ENCODE measurements around the gene ERMP1. TPM values are rescaled to one million over a fixed set of nuclear protein-coding genes. Genes with fewer than 3 reads are reported as not detected.

Gene ERMP1
- polyA plus RNA-seq, 3 donors: 2.5 to 3.7 (median 3.6) TPM

GRCh38 chr9:5848372-5848882 is 15.5 kb upstream of the ERMP1 start:
- no peak for TF ChIP-seq CTCF (IDR thresholded peaks at IDR 0.05)

GRCh38 chr9:5846501-5846921 is 13.6 kb upstream of the ERMP1 start:
- Mint-ChIP-seq H3K4me3 (no peak overlapping the region), H3K9me3 (peaks cover 5 to 11% (median 7%) of the 10 kb centered on the region in 7 donors), H3K4me1 (peaks cover 50% of the 10 kb centered on the region), H3K36me3 (peaks cover 5 to 6% of the 10 kb centered on the region in 2 donors), H3K27ac (no peak overlapping the region), H3K27me3 (ENCODE audit: low read depth in 3 of 3) (peaks cover 0 to 16% (median 6%) of the 10 kb centered on the region in 3 donors)
- no peak overlapping the region for H3K4me2 ChIP-seq (replicated peaks; ENCODE audit: extremely low read depth, low read length, poor library complexity, severe bottlenecking)
- no peak overlapping the region for H2AFZ ChIP-seq (ENCODE audit: insufficient read depth, low read depth, low read length, poor library complexity, severe bottlenecking)
- no peaks in the 10 kb centered on the region for H3K79me2 ChIP-seq (ENCODE audit: insufficient read depth, low read length)
- no peaks in the 10 kb centered on the region for H3K27me3 ChIP-seq (ENCODE audit: control insufficient read depth in 2 of 2, insufficient read depth in 2 of 2, low read length in 2 of 2)
- H3K27ac ChIP-seq (ENCODE audit: low read depth in 1 of 2, low read length in 2 of 2): no peak overlapping the region
- WGBS (ENCODE audit: insufficient coverage): 80% methylated on average over 1 of the region's 4 CpGs
- peaks cover 29 to 34% of the 10 kb centered on the region in 2 donors for H3K4me1 ChIP-seq (ENCODE audit: control insufficient read depth in 1 of 2, insufficient read depth in 2 of 2, low read length in 2 of 2)
- intact Hi-C loops (cut with micrococcal nuclease): no loop called here
- H3K9ac ChIP-seq (ENCODE audit: insufficient read depth, low read length, poor library complexity, severe bottlenecking): no peak overlapping the region
- no peak for TF ChIP-seq CTCF (IDR thresholded peaks at IDR 0.05)
- peaks cover 0 to 5% of the 10 kb centered on the region in 2 donors for H3K9me3 ChIP-seq (replicated peaks in 1 of 2; ENCODE audit: control insufficient read depth in 1 of 2, insufficient read depth in 1 of 2, low read length in 2 of 2)
- no peak for DNase-seq
- no peak overlapping the region for H3K4me3 ChIP-seq (replicated peaks in 1 of 3; ENCODE audit: low read depth in 2 of 3, low read length in 3 of 3)
- H3K36me3 ChIP-seq (replicated peaks in 1 of 2; ENCODE audit: control insufficient read depth in 1 of 2, insufficient read depth in 2 of 2, low read length in 2 of 2): no peaks in the 10 kb centered on the region
- H4K20me1 ChIP-seq (ENCODE audit: insufficient read depth, low read length): no peaks in the 10 kb centered on the region

More at GRCh38 chr9:5848372-5848882, 15.5 kb upstream of the ERMP1 start:
- Histone ChIP-seq H3K4me2 (replicated peaks; ENCODE audit: extremely low read depth, low read length, poor library complexity, severe bottlenecking) (no peak overlapping the region), H3K36me3 (replicated peaks in 1 of 2; ENCODE audit: control insufficient read depth in 1 of 2, insufficient read depth in 2 of 2, low read length in 2 of 2) (no peaks in the 10 kb centered on the region), H4K20me1 (ENCODE audit: insufficient read depth, low read length) (no peaks in the 10 kb centered on the region), H3K9me3 (replicated peaks in 1 of 2; ENCODE audit: control insufficient read depth in 1 of 2, insufficient read depth in 1 of 2, low read length in 2 of 2) (no peaks in the 10 kb centered on the region), H2AFZ (ENCODE audit: insufficient read depth, low read depth, low read length, poor library complexity, severe bottlenecking) (no peak overlapping the region), H3K27ac (ENCODE audit: low read depth in 1 of 2, low read length in 2 of 2) (no peak overlapping the region), H3K27me3 (ENCODE audit: control insufficient read depth in 2 of 2, insufficient read depth in 2 of 2, low read length in 2 of 2) (no peaks in the 10 kb centered on the region), H3K9ac (ENCODE audit: insufficient read depth, low read length, poor library complexity, severe bottlenecking) (no peak overlapping the region), H3K4me3 (replicated peaks in 1 of 3; ENCODE audit: low read depth in 2 of 3, low read length in 3 of 3) (no peak overlapping the region), H3K4me1 (ENCODE audit: control insufficient read depth in 1 of 2, insufficient read depth in 2 of 2, low read length in 2 of 2) (peaks cover 31 to 43% of the 10 kb centered on the region in 2 donors), H3K79me2 (ENCODE audit: insufficient read depth, low read length) (no peaks in the 10 kb centered on the region)
- intact Hi-C loops (cut with micrococcal nuclease): no loop called here
- Mint-ChIP-seq H3K4me3 (no peak overlapping the region), H3K9me3 (peaks cover 0 to 2% (median 0%) of the 10 kb centered on the region in 7 donors), H3K36me3 (peaks cover 0 to 2% of the 10 kb centered on the region in 2 donors), H3K27me3 (ENCODE audit: low read depth in 3 of 3) (peaks cover 0 to 12% (median 6%) of the 10 kb centered on the region in 3 donors), H3K4me1 (peaks cover 52% of the 10 kb centered on the region), H3K27ac (no peak overlapping the region)
- WGBS (ENCODE audit: insufficient coverage): 100% methylated on average over 1 of the region's 3 CpGs
- no peak for DNase-seq

Measured in CD14-positive monocyte (primary cell).